DMS153 treated with DMSO at 0.1 percent for 48 hours (cell line): Measurements from ENCODE around the gene LIMK1.
"Not testable (repeated sequence)": the region's sequence is repeated elsewhere in the genome, so short reads cannot be mapped to it uniquely, and the experiment has no call there.

Experiments
- DNase-seq: peaks from one replicate; lab custom pipeline; 2025; ENCODE audit not compliant: unreplicated experiment; lab: John Stamatoyannopoulos, UW

LIMK1 gene

GRCh38 chr7:74083117-74083876 is at the start of gene LIMK1:
Gene LIMK1, plus strand, starts transcription at chr7:74083804. Its CDS starts 187 bp downstream, at chr7:74083991.
- peak; percentile 54 for DNase-seq

GRCh38 chr7:74037609-74038008 is 46.0 kb upstream of the LIMK1 start:
- no peak for DNase-seq

- no peak for DNase-seq
Observed at GRCh38 chr7:74038194-74038961, 45.2 kb upstream of the LIMK1 start.

GRCh38 chr7:74039337-74039736 is 44.3 kb upstream of the LIMK1 start:
- DNase-seq = no peak

GRCh38 chr7:74040101-74040790 is 43.4 kb upstream of the LIMK1 start:
- DNase-seq = no peak

- no peak for DNase-seq
Observed at GRCh38 chr7:74040791-74041520, 42.6 kb upstream of the LIMK1 start.

- DNase-seq = no peak
Observed at GRCh38 chr7:74042746-74043522, 40.7 kb upstream of the LIMK1 start.

- DNase-seq = no peak
Observed at GRCh38 chr7:74043523-74043951, 40.1 kb upstream of the LIMK1 start.

- no peak for DNase-seq
Observed at GRCh38 chr7:74044366-74045350, 38.9 kb upstream of the LIMK1 start.

GRCh38 chr7:74046581-74046980 is 37.0 kb upstream of the LIMK1 start:
- not testable (repeated sequence) for DNase-seq

GRCh38 chr7:74047804-74048380 is 35.7 kb upstream of the LIMK1 start:
- no peak for DNase-seq

- no peak for DNase-seq
Observed at GRCh38 chr7:74048999-74049599, 34.5 kb upstream of the LIMK1 start.

- no peak for DNase-seq
Observed at GRCh38 chr7:74049997-74050798, 33.4 kb upstream of the LIMK1 start.

GRCh38 chr7:74051193-74051592 is 32.4 kb upstream of the LIMK1 start:
- DNase-seq = no peak

- DNase-seq = no peak
Observed at GRCh38 chr7:74051629-74052410, 31.8 kb upstream of the LIMK1 start.

GRCh38 chr7:74052628-74053027 is 31.0 kb upstream of the LIMK1 start:
- no peak for DNase-seq
